HG02610 (cell line): Measurements from ENCODE around the gene CELF6.
"Not testable (repeated sequence)": the region's sequence is repeated elsewhere in the genome, so short reads cannot be mapped to it uniquely, and the experiment has no call there.

Experiments
- ATAC-seq: cut with Tn5 transposase; IDR thresholded peaks from one replicate; pipeline ENCODE4 v1.9.1; 2021; ENCODE audit warnings: mild to moderate bottlenecking, moderate library complexity; ENCODE audit not compliant: unreplicated experiment

Gene CELF6

DNA sequence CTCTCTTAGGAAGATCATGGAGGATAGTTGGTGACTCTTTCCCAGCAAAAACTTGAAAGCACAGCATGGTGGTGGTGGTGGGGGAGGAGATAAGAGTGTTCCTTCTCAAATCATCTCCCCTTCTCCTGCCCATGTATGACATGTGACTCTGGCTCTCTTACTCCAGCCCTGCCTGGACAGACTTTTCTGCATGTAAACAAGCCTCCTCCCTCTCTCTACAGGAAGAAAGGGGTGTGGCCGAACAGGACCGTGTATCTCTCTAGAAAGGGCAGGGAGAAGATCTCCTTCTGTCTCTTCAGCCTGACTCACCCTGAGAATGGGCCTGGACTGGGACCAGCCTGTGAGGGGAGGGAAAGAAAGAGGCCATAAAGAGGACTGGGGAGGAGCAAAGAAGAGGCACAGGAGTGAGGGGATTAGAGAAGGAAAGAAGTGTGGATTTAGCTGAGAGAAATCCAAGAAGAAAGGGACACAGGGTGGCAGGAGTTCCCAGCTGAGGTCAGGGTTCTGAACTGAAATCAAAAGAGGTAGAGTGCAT, 1.5 kb downstream of the CELF6 start:
- no peak for ATAC-seq

DNA sequence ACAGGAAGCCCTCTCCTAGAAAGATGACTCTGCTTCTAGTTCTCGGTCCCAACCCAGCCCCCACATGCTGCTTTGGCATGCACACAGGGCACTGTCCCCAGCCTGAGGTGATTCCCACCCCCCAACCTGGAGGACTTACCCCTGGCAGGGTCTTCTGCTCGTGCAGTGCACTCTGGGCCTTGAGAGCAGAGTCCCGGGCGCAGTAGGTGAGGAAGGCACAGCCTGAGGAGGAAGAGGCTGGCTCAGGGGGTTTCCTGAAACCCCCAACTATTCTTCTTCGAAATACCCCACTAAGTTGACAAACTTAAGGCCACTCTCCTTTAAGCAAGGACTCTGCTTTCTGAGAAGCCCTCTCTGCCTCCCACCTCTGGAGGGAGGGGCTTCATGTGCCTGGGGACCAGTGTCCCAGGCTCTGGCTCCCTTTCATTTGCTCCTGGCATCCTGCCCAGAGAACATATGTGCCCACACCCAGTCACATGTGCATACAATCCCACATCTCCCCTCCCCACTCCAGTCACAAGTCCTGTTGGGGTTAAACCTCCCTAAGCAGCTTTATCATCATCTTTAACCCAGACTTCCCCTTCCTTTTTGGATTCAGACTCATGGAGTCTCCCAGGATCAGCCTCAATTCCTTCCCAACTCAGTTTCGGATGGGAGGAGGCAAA, 4.1 kb downstream of the CELF6 start:
- ATAC-seq: no peak

DNA sequence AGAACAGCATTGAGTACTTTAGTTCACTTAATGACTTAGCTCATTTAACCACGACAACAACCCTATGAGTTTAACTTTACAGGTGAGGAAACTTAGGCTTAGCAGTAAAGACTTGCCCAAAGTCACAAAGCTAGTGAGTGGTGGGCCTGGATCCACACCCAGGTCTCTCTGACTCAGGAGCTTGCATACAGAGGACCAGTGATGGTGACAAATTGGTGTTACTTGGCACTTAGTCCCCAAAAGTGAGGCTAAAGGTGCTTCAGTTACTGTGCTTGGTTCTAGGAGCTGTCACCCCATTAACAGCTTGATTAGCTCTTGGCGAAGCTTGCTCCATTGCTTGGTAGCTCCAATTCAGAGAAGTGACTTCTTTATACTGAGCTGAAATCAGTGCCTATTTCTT, 6.1 kb downstream of the CELF6 start:
- ATAC-seq: no peak

DNA sequence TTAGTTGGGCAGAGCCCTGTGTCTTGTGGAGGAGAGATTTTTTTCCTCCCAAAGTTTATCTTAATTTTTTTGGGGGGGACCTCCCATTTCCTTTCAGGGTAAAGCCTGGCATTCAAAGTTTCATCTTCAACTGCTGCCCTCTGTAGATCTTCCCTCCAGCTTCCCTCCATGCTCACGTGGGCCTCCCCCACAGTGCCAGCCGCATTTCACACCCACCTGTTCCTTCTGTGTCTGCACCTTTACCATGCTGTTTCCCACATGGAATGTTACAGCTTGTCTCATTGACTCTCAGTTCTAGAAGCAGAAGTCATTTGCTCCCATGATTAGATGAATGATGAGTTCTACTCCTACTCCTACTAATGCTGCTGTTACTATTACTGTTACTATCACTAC, 6.5 kb downstream of the CELF6 start:
- ATAC-seq: no peak

DNA sequence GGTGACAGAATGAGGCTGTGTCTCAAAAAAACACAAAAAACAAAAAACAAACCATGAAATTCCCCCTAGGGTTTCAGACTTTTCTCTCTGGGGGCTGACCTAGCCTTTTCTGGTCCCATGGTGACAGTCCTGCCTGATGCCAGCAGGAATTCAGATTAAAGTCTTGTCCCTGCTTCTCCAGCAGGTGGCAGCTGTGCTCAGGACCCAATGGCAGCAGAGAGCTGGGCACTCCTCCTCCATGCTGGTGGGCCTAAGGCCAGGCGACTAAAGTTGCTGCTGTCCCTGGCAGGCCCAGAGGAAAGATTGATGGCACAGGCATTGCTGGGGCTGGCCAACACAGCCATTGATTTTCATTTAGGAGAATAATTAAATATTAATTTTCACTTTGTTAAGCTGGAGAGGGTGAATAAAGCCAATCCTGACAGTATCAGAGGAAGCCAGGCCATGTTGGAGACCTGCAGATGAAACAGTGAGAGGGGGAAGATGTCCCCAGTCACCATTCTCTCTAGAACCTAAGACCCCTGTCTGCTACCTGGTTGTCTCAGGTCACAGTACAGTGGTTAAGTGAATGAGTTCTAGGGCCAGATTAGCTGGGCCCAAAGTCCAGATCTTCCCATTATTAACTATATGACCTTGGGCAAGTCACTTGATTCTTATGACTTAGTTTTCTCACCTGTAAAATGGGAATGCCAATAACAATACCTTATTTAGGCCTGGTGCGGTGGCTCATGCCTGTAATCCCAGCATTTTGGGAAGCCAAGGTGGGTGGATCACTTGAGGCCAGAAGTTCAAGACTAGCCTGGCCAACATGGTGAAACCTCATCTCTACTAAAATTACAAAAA, 7.1 kb downstream of the CELF6 start:
- ATAC-seq: peak; percentile 71

DNA sequence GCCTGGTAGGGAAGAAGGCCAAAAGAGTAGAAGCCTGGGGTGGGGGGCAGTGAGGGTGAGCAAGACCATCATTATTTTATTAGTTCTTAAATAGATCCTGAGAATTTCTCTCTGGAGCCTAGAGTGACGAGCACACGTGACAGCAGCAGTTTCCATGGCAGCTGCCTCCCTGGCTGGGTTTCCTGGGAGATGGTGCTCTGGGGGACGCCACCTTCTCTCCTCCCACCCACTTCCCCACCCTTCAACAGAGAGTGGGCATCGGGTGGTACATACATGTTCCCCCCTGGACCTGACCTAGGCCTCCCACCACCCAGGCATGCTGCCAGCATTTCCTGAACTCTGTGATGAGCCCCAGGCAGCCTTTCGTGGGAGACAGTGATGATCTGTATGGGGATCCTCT, 12.9 kb downstream of the CELF6 start:
- ATAC-seq: no peak

DNA sequence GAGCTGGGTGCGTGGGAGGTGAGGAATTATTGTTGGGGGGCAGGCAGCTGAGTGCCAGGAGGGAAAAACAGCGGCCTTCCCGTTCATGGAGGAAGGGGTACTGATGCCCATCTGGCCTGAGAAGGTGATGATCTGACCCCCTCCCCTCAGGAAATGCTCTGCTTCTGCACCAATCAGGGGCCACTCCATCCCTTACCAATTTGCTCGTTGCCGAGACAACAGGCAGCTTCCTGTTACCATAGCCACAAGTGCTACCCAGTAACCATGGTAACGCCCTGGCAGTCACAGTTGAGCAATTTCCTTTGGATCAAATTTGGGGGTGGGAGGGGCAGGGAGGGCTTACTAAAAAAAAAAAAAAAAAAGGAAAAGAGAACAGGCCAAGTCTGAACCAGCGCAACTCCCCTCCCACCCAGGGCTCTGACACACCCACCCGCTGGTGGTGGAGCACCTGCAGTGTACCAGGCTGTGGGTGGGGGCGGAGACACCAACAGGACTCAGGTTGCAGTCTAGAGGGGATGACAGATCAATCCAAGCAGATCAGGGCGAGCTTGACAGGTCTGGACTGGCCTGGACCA, 13.7 kb downstream of the CELF6 start:
- no peak for ATAC-seq

DNA sequence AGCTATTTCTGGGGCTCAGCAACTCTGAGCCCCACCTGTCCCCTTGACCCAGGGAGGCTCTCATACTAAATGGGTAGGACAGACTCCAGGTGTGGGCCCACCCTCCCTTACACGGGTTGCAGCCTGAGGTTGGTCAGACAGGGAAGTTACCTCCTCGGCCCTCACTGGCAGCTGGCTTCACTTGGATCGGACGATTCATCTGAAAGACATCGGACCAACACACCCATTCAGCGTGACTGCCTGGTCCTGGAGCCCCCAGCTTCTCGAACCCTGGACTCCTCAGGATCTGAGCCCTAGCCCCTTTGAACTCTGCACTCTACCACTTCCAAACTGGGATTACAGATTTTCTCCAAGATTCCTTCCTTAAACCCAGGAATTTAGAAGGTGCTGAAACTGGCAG, 15.4 kb downstream of the CELF6 start:
- ATAC-seq: no peak

DNA sequence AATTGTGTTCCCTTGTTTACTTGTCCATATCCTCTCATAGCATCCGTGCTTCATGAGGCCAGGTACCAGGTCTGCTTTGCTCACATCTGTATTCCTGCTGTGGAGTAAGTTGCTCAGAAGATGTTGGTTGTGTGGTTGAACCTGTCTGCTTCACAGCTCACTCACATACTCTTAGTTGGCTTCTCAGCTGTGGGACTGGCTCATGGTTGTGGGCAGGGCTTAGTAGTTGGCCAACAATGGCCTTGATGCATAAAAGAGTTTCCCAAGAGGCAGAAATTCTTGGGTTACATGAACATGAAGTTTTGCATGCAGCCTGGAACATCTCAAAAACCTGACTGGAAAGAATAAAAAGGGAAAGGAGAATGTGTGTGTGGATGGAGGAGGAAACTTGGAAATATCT, 17.0 kb downstream of the CELF6 start:
- ATAC-seq: no peak

DNA sequence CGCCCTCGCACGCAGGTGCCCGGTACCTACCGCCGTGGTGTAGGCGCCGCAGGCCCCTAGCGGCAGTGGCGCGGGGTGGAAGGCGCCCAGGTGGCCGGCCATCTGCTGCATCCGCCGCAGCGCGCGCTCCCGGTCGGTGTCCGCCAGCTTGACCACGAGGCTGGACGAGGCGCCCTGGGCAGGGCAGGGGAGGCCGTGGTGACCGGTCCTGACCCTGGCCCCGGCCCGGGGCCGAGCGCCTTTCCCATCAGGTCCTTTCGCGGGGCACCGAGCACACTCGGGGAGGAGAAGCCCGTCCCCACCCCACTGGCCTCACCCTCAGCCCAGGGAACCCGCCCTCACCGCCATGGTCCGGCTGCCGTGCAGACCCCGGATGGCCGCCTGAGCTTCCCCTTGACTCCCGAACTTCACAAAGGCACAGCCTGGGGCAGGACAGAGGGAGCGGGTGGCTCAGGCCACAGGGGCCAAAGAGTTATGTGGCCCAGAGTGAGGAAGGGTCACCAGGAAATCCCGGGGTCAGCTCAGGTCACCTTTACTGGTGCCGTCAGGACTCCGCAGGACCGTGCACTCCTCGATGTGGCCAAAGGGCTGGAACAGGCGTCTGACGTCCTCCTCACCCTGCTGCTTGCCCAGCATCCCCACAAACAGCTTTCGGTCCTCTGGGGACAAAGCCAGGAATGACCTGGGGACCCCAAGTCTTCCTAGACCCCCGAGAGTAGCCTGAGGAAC, 30.2 kb downstream of the CELF6 start:
- ATAC-seq: no peak

DNA sequence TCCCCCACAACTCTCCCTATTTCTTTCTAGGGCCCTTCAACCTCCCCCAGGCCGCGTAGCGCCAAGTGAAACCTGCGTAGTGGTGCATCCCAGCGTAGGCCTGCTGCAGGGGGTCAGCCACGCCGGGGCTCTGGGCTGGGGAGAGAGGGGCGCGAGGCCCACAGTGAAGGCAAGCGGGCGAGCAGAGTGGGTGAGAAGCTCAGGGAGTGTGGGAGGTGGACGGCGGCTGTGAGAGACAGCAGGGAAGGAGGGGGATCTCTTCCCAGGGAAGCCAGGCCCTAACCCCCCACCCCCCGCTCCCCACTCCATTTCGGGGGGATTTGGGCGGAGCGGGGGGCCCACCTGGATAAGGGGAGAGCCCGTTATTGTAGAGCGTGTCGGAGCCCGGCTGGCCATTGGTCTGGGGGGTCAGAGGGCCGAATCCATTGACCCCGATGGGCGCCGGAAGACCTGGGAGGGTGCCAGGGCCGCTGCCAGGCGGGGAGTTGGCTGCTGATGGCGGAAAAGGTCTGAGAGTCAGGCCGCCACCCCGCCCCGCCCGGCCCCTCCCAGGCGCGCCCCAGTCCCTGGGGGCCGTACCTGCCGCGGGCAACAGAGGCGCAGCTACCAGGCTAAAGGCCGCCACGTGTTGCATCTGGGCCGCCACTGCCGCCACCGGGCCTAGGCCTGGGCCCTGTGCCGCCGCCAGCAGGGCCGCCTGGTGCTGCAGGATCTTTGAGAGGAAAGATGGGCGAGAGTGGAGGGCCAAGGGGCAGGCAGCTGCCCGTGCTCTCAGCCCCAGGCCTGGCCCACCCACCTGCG, 31.0 kb downstream of the CELF6 start:
- no peak for ATAC-seq

DNA sequence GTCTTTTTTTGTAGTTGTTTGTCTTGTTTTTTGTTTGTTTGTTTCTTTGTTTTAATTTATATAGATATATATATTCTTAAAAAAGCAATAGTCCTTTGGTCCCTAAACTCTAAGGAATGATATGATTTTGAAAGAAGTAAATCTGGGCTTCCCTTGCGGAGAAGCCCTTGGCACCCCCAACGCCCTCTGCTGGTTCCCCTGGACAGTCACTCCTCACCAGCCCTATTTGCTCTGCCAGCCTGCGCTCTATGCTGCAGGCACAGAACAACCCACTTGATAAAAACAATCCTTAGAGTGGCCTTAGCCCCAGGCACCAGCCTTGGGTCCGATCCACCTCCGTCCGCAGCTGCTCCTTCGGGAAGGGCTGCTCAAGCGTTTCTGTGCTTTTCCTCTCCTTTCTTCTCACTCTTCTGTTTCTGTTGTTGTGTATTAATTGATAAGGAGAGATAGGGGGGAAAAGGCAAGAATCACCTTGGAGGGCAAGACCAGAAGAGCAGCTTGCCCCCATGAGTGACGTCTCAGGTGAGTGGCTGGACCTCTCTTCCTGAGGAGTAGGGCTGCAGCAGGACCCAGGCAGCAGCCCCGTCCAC, 33.9 kb downstream of the CELF6 start:
- no peak for ATAC-seq

DNA sequence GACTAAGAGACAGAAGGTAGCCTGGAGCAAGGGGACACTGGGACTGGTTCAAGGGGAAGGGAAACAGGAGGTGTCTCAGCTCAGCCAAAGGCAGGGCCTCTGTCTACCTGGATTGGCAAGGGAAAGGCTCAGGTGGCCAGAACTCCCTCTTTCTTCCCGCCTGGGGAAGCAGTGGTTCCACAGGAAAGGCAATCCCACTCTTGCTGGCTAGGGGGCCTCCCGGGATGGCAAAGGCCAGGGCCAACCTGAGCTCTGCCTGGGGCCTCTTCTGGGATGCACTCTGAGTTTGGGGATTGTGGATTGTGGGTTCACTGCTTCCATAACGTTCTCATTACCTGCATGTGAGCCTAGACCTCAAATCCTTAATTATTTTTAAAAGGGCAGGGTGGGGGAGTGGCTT, 34.6 kb downstream of the CELF6 start:
- no peak for ATAC-seq

DNA sequence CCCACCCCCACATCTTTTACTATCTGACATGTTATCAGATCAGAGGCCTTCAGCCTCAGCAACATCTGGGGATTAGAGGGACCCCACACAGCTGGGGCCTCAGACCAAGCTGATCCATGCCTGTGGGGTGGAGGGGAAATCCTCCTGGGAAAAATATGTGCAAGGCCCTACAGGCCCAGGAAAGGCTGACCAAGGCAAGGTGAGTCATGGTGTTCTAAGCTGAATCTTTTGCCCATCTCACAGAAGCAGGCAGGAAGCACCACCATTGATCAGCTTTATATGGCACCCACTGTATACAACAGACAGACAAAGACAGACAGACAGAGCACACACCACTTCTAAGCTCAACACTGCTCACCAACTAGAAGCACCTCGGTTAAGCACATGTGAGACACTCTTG, 35.2 kb downstream of the CELF6 start:
- ATAC-seq: no peak

DNA sequence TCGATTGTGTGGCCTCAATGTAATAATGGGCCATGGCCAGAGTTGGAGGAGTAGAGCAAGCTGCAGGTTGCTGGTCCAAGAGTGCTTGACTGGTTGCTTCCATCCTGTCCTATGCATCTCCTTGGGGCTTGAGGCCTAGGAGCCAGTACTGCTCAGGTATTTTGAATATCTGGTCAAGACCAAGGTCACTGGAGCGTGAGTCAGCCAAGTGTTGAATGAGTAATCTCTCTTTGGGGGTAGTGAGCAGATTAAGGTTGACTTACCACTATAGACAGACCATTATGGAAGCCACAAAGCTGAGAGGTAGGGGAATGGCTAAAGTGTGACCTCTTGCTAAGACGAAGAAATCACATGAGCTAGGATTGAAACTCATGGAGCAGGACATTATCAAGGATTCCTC, 38.2 kb downstream of the CELF6 start:
- ATAC-seq: peak; percentile 74

DNA sequence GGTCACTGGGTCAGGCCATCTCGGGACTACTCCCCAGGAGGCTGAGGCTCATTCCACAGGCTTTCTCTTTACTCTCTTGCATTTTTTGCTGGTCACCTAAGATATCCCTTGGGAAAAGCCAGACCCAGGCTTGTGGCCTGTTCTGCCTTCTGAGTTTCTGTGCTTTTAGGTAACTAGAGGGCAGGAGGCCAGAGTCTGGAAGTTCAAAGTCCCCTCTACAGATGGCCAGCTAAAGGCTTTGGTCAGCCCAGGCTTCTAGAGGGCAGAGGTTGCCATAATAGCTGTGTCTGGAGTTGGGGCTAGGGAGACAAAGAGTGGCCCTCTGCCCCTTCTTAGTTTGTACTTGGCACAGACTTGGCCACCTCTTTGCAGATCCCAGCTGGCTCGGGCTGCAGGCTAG, 39.2 kb downstream of the CELF6 start:
- ATAC-seq: no peak

DNA sequence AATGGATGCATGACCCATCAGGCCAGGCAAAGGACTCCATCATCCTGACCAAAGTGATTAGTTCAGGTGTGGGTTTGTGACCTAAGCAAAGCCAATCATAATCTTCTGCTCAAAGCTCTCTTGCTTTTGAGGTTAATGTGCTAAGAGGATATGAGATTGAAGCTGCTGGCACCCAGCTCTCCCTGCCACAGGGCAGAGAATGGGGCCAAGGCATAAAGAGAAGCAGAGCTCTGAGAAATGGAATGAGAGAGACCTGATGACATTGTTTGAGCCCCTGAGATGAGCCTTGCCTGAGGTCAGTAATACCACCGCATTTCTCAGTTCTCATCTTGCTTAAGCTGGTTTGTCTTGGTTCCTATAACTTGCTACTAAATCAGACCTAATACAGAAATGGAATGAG, 41.2 kb downstream of the CELF6 start:
- ATAC-seq: no peak

DNA sequence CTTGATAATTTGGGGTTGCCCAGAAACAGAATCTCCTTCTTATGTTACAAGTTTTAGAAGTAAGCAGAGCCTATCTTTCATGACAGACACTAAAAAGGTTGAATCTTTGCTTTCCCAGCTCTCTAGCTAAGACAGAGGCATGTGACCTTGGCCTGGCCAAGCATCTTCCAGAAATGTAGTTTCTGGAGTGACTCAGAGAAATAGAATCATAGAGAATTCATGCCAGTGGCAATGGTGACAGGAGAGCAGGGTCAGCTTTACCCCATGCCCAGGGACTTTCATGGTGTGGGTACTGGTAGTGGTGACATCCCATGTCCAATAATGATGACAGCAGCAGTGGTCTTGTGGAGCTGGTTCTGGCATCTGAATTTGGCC, 43.6 kb downstream of the CELF6 start:
- no peak for ATAC-seq

DNA sequence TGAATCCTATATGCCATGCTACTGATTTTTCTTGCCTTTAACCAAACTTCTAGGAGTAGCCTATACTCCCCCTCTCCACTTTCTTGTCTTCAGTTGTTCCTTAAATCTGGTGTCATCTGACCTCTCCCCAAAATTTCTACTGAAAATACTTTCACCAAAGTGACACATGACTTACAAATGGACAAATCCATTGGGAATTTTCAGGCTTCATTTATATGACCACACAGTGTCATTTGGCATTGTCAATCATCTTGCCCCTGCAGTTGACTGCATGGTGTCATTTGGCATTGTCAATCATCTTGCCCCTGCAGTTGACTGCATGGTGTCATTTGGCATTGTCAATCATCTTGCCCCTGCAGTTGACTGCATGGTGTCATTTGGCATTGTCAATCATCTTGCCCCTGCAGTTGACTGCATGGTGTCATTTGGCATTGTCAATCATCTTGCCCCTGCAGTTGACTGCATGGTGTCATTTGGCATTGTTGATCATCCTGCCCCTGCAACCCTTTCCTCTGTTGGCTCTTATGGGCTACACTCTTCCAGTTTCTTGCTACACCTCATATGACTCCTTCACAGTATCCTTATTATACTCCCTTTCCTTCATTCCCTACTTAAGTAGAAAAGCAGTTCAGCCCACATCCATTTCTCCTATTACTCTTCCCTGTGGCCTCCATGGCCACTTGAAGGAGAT, 44.2 kb downstream of the CELF6 start:
- ATAC-seq: not testable (repeated sequence)

DNA sequence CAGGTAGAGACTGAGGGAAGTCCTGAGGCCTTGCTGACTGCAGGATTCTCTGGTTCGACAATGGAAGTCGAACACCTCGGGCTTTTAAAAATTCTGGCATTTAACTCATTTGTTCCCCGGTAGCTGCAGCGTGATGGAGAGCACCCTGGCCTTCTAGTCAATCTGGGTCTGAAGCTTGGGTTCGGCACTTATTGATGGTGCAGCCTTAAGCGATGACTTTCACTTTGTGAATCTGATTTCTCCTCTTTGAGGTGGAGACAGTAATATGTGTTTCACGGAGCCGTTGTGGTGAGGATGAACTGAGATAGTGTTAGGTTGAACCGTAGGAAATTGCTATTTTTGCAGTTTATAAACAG, 47.0 kb downstream of the CELF6 start:
- no peak for ATAC-seq
